A549 (cell line): ENCODE measurements around the gene RAPGEF4. TPM values are rescaled to one million over a fixed set of nuclear protein-coding genes. Genes with fewer than 3 reads are reported as not detected.

ENCODE experiments used
- ATAC-seq, 2 experiments: fragments of 200-7000 bp in 1 of 2; fragments of >200 bp in 1 of 2; cut with Nextera tagmentation in 1 of 2; cut with Tn5 transposase in 1 of 2; 3 replicates each; pipeline versions ENCODE4 v1.8.0 to v1.9.1; 2018 to 2020; ENCODE audit warnings: mild to moderate bottlenecking in 1 of 2, moderate library complexity in 1 of 2
- CTCF ChIA-PET: fragments of 300-600 bp; sonication (Branson Sonifier 250); formaldehyde crosslinking; extraction: SDS; loops from one replicate; lab custom pipeline; 2021; ENCODE audit warnings: antibody characterized with exemption, inconsistent platforms; lab: Yijun Ruan, JAX
- POLR2A ChIA-PET: fragments of 350-600 bp; formaldehyde crosslinking; extraction: SDS; loops from one replicate; lab custom pipeline; 2021; ENCODE audit warnings: antibody characterized with exemption, inconsistent platforms; lab: Yijun Ruan, JAX
- DNase-seq, 2 experiments: peaks; one replicate each; pipeline versions ENCODE4 v3.0.0 to v3.0.0-alpha.2; 2011 to 2016; ENCODE audit warnings: low read depth in 1 of 2, low spot score in 1 of 2
- FAIRE-seq: peaks from 2 replicates; lab custom pipeline; 2011; peaks lifted over from hg19 to GRCh38; lab: Jason Lieb, UNC
- H3K27ac ChIP-seq, 2 experiments: fragments of >200 bp; sonication (Bioruptor Twin); formaldehyde crosslinking; 3 replicates each; pipeline ENCODE4 v1.5.1; 2016 to 2017
- H3K4me1 ChIP-seq: fragments of >200 bp; sonication (Bioruptor Twin); formaldehyde crosslinking; 3 replicates; pipeline ENCODE4 v1.6.1; 2016
- H3K4me2 ChIP-seq: fragments of >200 bp; sonication (Bioruptor Twin); formaldehyde crosslinking; 3 replicates; pipeline ENCODE4 v1.6.1; 2016
- H3K4me3 ChIP-seq: fragments of >200 bp; sonication (Bioruptor Twin); formaldehyde crosslinking; 3 replicates; pipeline ENCODE4 v1.5.1; 2016
- H3K9me3 ChIP-seq: fragments of >200 bp; sonication (Bioruptor Twin); formaldehyde crosslinking; 3 replicates; pipeline ENCODE4 v1.6.1; 2016
- CBX2 ChIP-seq: fragments of 200-600 bp; sonication (generic); IDR thresholded peaks from 2 replicates; pipeline ENCODE4 v1.6.1; 2016; ENCODE audit warnings: low read depth, mild to moderate bottlenecking, borderline replicate concordance
- CHD4 ChIP-seq: fragments of 200-600 bp; sonication (generic); IDR thresholded peaks from 2 replicates; pipeline ENCODE4 v1.6.1; 2016; ENCODE audit warnings: antibody characterized with exemption, mild to moderate bottlenecking, borderline replicate concordance
- CTCF ChIP-seq: fragments of >200 bp; sonication (Bioruptor Twin); formaldehyde crosslinking; IDR thresholded peaks from 3 replicates; pipeline ENCODE4 v1.5.1; 2016
- E2F6 ChIP-seq: IDR thresholded peaks from 2 replicates; pipeline ENCODE4 v1.6.1; 2012; ENCODE audit warnings: low read depth, borderline replicate concordance
- EHF ChIP-seq: fragments of 250-450 bp; sonication (Bioruptor Pico); IDR thresholded peaks from 2 replicates; pipeline ENCODE4 v1.5.0; 2020; ENCODE audit warnings: mild to moderate bottlenecking
- EHMT2 ChIP-seq: fragments of 200-600 bp; sonication (generic); IDR thresholded peaks from 2 replicates; pipeline ENCODE4 v1.6.1; 2016; ENCODE audit warnings: antibody characterized with exemption, low read depth, mild to moderate bottlenecking, moderate library complexity
- ELK1 ChIP-seq: fragments of 150-350 bp; IDR thresholded peaks from 2 replicates; pipeline ENCODE4 v1.6.1; 2014; ENCODE audit warnings: low read depth, mild to moderate bottlenecking, low read length
- EP300 ChIP-seq, 2 experiments: fragments of >200 bp; sonication (Bioruptor Twin); formaldehyde crosslinking; IDR thresholded peaks; 2 replicates in 1 of 2; 3 replicates in 1 of 2; pipeline ENCODE4 v1.6.1; 2016 to 2017
- FOSB ChIP-seq: fragments of 250-450 bp; sonication (Bioruptor Pico); IDR thresholded peaks from 2 replicates; pipeline ENCODE4 v1.5.0; 2020; ENCODE audit warnings: mild to moderate bottlenecking, moderate library complexity
- FOXS1 ChIP-seq: fragments of 250-450 bp; sonication (Bioruptor Pico); IDR thresholded peaks from 2 replicates; pipeline ENCODE4 v1.5.0; 2020; ENCODE audit warnings: mild to moderate bottlenecking, moderate library complexity
- HDAC2 ChIP-seq: fragments of 200-600 bp; sonication (generic); IDR thresholded peaks from 2 replicates; pipeline ENCODE4 v1.6.1; 2016
- HEYL ChIP-seq: fragments of 250-450 bp; sonication (Bioruptor Pico); IDR thresholded peaks from 2 replicates; pipeline ENCODE4 v1.8.0; 2021; ENCODE audit warnings: mild to moderate bottlenecking, moderate library complexity
- HOXA7 ChIP-seq: fragments of 250-450 bp; sonication (Bioruptor Pico); IDR thresholded peaks from 2 replicates; pipeline ENCODE4 v1.5.0; 2020; ENCODE audit warnings: mild to moderate bottlenecking, moderate library complexity
- HOXB5 ChIP-seq: fragments of 250-450 bp; sonication (Bioruptor Pico); IDR thresholded peaks from 2 replicates; pipeline ENCODE4 v1.5.0; 2020; ENCODE audit warnings: mild to moderate bottlenecking, moderate library complexity
- JUN ChIP-seq, 2 experiments: fragments of >200 bp; sonication (Bioruptor Twin); formaldehyde crosslinking; IDR thresholded peaks; 2 replicates in 1 of 2; 3 replicates in 1 of 2; pipeline ENCODE4 v1.6.1; 2016 to 2017
- KDM5A ChIP-seq: fragments of 200-600 bp; sonication (generic); IDR thresholded peaks from 2 replicates; pipeline ENCODE4 v1.6.1; 2016; ENCODE audit warnings: antibody characterized with exemption, mild to moderate bottlenecking
- MAZ ChIP-seq: fragments of 150-350 bp; IDR thresholded peaks from 2 replicates; pipeline ENCODE4 v1.6.1; 2014; ENCODE audit warnings: antibody characterized with exemption, low read depth, low read length, borderline replicate concordance
- NFE2L2 ChIP-seq: fragments of 150-350 bp; conservative IDR thresholded peaks from 2 replicates; pipeline ENCODE4 v1.6.1; 2014; ENCODE audit warnings: low read length
- NPAS2 ChIP-seq: fragments of 250-450 bp; sonication (Bioruptor Pico); IDR thresholded peaks from 2 replicates; pipeline ENCODE4 v1.8.0; 2022; ENCODE audit warnings: mild to moderate bottlenecking, moderate library complexity, borderline replicate concordance
- PBX3 ChIP-seq: IDR thresholded peaks from 2 replicates; pipeline ENCODE4 v1.6.1; 2012
- PHF8 ChIP-seq: fragments of 200-600 bp; sonication (generic); IDR thresholded peaks from 2 replicates; pipeline ENCODE4 v1.6.1; 2016; ENCODE audit warnings: low read depth, mild to moderate bottlenecking, antibody characterized with exemption, moderate library complexity, borderline replicate concordance
- RCOR1 ChIP-seq: fragments of 150-350 bp; IDR thresholded peaks from 2 replicates; pipeline ENCODE4 v1.6.1; 2014; ENCODE audit warnings: antibody characterized with exemption, low read length, low read depth
- SMC3 ChIP-seq: fragments of >200 bp; sonication (Bioruptor Twin); formaldehyde crosslinking; IDR thresholded peaks from 3 replicates; pipeline ENCODE4 v1.6.1; 2018; ENCODE audit warnings: inconsistent platforms
- SREBF2 ChIP-seq: fragments of 450-650 bp; IDR thresholded peaks from 2 replicates; pipeline ENCODE4 v1.6.1; 2014; ENCODE audit warnings: mild to moderate bottlenecking, moderate library complexity
- TFCP2L1 ChIP-seq: fragments of 250-450 bp; sonication (Bioruptor Pico); IDR thresholded peaks from 2 replicates; pipeline ENCODE4 v1.5.0; 2021; ENCODE audit warnings: mild to moderate bottlenecking
- ZFP36 ChIP-seq: fragments of 450-650 bp; IDR thresholded peaks from 2 replicates; pipeline ENCODE4 v1.6.1; 2014; ENCODE audit warnings: borderline replicate concordance; ENCODE audit not compliant: partially characterized antibody
- ZNF302 ChIP-seq: fragments of 250-450 bp; sonication (Bioruptor Pico); IDR thresholded peaks from 2 replicates; pipeline ENCODE4 v1.9.0; 2021; ENCODE audit warnings: inconsistent platforms, mild to moderate bottlenecking, moderate library complexity
- WGBS: methylation state at CpG from one replicate; pipeline ENCODE4 v1.1.6; 2017; ENCODE audit errors: missing lambda C conversion rate; 5-methylcytosine and 5-hydroxymethylcytosine counted together
- polyA plus RNA-seq, 4 experiments: library from polyadenylated mRNA; depleted of rRNA in 3 of 4; stranded (reverse); fragments of >200 nt; fragmentation: RNase III in 1 of 4; extraction: RNeasy Plus Mini Kit Qiagen cat#74134 plus additional on column Dnase treatment in 1 of 4; gene quantifications; 2 replicates in 3 of 4; 3 replicates in 1 of 4; pipeline ENCODE4 v1.2.3, GENCODE V29; 2011 to 2017

RAPGEF4 gene
- polyA plus RNA-seq, 2 of the 4 experiments (the other 2 are of a cell fraction): 0.18 to 1.1 TPM

GRCh38 chr2:172877826-172878225 lies 142.2 kb downstream of the RAPGEF4 start:
- ATAC-seq (no peak), FAIRE-seq (no peak), DNase-seq (no peak)
- ChIA-PET CTCF (interaction anchor here (0.6 to 1.7 kb wide), 4 partner anchors 14 to 64 kb away, joined by 3 to 4 read pairs (median 4); no protein-coding TSS in a partner anchor), POLR2A (no interaction called here)
- no peak overlapping the region for H3K27ac ChIP-seq
- no peaks in the 10 kb centered on the region for H3K9me3 ChIP-seq
- TF ChIP-seq EHMT2: no peak
- TF ChIP-seq ZNF302 (CRISPR knock-in tag): no peak
- no peak for TF ChIP-seq KDM5A
- no peak for TF ChIP-seq TFCP2L1 (CRISPR knock-in tag)
- no peak for TF ChIP-seq CHD4
- TF ChIP-seq FOSB (CRISPR knock-in tag): no peak
- no peak for TF ChIP-seq HEYL
- no peak overlapping the region for H3K4me2 ChIP-seq
- 34% methylated on average over 2 of the region's 2 CpGs for WGBS
- H3K4me3 ChIP-seq: no peak overlapping the region
- no peaks in the 10 kb centered on the region for H3K4me1 ChIP-seq

- WGBS: 0% methylated on average over 1 of the region's 1 CpG
- ChIA-PET POLR2A (no interaction called here), CTCF (interaction anchor here (0.6 to 1.7 kb wide), 3 partner anchors 8 to 65 kb away, joined by 3 to 4 read pairs (median 3); no protein-coding TSS in a partner anchor)
- H3K4me3 ChIP-seq: no peak overlapping the region
- H3K27ac ChIP-seq: no peak overlapping the region
- no peaks in the 10 kb centered on the region for H3K4me1 ChIP-seq
- TF ChIP-seq FOSB (CRISPR knock-in tag) (no peak), MAZ (no peak), JUN (IDR thresholded peaks at IDR 0.05) (no peak), ZFP36 (no peak), NPAS2 (no peak), EP300 (IDR thresholded peaks at IDR 0.05) (no peak), NFE2L2 (no peak), CBX2 (no peak), CTCF (no peak), HOXA7 (CRISPR knock-in tag) (no peak)
- H3K9me3 ChIP-seq: no peaks in the 10 kb centered on the region
- no peak overlapping the region for H3K4me2 ChIP-seq
- no peak for ATAC-seq
- no peak for FAIRE-seq
- DNase-seq: no peak
Observed at GRCh38 chr2:172878260-172878659, 142.6 kb downstream of the RAPGEF4 start.

GRCh38 chr2:172884336-172884735 lies 148.7 kb downstream of the RAPGEF4 start:
- no peak for FAIRE-seq
- no peak for DNase-seq
- no peak overlapping the region for H3K4me3 ChIP-seq
- no peaks in the 10 kb centered on the region for H3K4me1 ChIP-seq
- H3K9me3 ChIP-seq: no peaks in the 10 kb centered on the region
- no peak overlapping the region for H3K27ac ChIP-seq
- POLR2A ChIA-PET: no interaction called here
- TF ChIP-seq E2F6 (no peak), HDAC2 (no peak), EHF (no peak), SMC3 (no peak), RCOR1 (no peak), CBX2 (no peak), PBX3 (no peak), CTCF (no peak), FOXS1 (CRISPR knock-in tag) (no peak), ZNF302 (CRISPR knock-in tag) (no peak), HOXB5 (no peak), PHF8 (no peak), ELK1 (no peak), SREBF2 (no peak)
- CTCF ChIA-PET: no interaction called here
- WGBS: 90% methylated on average over 1 of the region's 1 CpG
- ATAC-seq: no peak
- H3K4me2 ChIP-seq: no peak overlapping the region
